T-helper 17 cell (primary cell): Measurements from ENCODE around the gene IQSEC1. TPM values are rescaled to one million over a fixed set of nuclear protein-coding genes. Genes with fewer than 3 reads are reported as not detected.
A peak's percentile ranks its signal among the peaks of the same experiment; 100 is the strongest.

ENCODE experiments used
- ATAC-seq: fragments of 150-1000 bp; cut with Tn5 transposase; 2 replicates; pipeline ENCODE4 v1.10.0; 2021; ENCODE audit warnings: mild to moderate bottlenecking, moderate library complexity
- DNase-seq, 3 donors: peaks; one replicate each; pipeline versions ENCODE4 v3.0.0 to v3.0.0-alpha.2; 2020 to 2021
- H3K9me3 ChIP-seq: one replicate; pipeline ENCODE4 v1.7.0; 2013; ENCODE audit warnings: low read length, mild to moderate bottlenecking; ENCODE audit not compliant: control insufficient read depth, poor library complexity, severe bottlenecking
- H3K27ac Mint-ChIP-seq: one replicate; pipeline ENCODE4 v1.8.0; 2022; ENCODE audit warnings: mild to moderate bottlenecking, moderate library complexity, mixed read lengths
- H3K27me3 Mint-ChIP-seq: one replicate; pipeline ENCODE4 v1.8.0; 2022; ENCODE audit warnings: mixed read lengths
- H3K36me3 Mint-ChIP-seq: one replicate; pipeline ENCODE4 v1.8.0; 2022; ENCODE audit warnings: low read depth, mixed read lengths
- H3K4me1 Mint-ChIP-seq: one replicate; pipeline ENCODE4 v1.8.0; 2022; ENCODE audit warnings: mild to moderate bottlenecking, mixed read lengths
- H3K4me3 Mint-ChIP-seq: one replicate; pipeline ENCODE4 v1.8.0; 2022; ENCODE audit warnings: mild to moderate bottlenecking, moderate library complexity, mixed read lengths
- total RNA-seq, 4 donors: library from RNA in 2 of 4; stranded (reverse) in 2 of 4; gene quantifications; one replicate each; pipeline ENCODE4 v1.2.3 and lab custom pipeline; 2022 to 2026

The IQSEC1 gene
- total RNA-seq, 2 donors from 2014 or later, result 114 to 128 TPM

DNA sequence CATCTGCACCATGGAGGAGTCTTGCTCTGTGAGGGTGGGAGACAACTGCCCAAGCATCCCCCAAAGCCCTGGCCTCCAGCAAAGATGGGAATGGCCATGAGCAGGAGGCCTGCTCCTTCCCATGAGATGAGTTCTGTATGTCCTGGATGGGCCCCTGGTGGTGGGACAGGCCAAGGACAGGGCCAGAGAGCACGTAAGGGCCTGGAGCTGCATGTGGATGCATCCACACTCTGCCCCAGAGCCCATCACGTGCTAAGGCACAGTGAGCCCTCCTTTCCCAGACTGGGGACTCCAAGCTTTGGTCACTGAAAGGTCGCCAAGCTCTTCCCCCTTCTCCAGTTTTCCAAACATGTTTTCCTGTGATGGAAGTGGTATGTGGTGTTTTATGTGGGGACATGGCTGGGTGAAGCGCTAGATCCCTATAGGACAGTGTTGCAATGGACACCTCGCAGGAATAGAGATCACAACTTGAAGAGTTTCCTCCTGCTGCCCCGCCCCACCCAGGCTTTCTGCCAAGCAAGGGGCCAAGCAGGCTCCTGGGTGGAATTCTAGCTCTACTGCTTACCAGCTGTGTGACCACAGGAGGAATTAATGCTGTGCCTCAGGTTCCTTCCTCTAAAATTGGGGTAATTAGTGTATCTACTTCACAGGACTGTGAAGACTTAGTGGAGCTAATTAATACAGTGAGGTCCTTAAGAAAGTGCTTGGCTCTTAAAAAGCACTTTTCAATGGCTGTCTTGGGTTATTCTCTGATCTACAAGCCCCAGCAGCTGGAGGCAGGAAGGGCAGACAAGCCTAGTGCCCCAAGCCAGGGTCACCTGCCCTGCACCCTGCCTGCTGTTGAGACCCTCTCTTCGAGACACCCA, 125.5 kb downstream of the IQSEC1 start:
- Mint-ChIP-seq H3K27me3 (no peaks in the 10 kb centered on the region), H3K4me1 (peaks cover 44% of the 10 kb centered on the region), H3K4me3 (peak overlapping the region; percentile 9), H3K27ac (peak overlapping the region; percentile 43), H3K36me3 (no peaks in the 10 kb centered on the region)
- DNase-seq (no peak), ATAC-seq (no peak)
- H3K9me3 ChIP-seq, result no peaks in the 10 kb centered on the region

GRCh38 chr3:12946649-12947316, 126.4 kb downstream of the IQSEC1 start:
- no peak for DNase-seq
- Mint-ChIP-seq H3K27me3 (no peaks in the 10 kb centered on the region), H3K4me1 (peaks cover 42% of the 10 kb centered on the region), H3K4me3 (no peak overlapping the region), H3K36me3 (no peaks in the 10 kb centered on the region), H3K27ac (peak overlapping the region; percentile 43)
- no peaks in the 10 kb centered on the region for H3K9me3 ChIP-seq
- no peak for ATAC-seq

- Mint-ChIP-seq H3K27ac (peak overlapping the region; percentile 43), H3K4me1 (peaks cover 38% of the 10 kb centered on the region), H3K4me3 (no peak overlapping the region), H3K27me3 (no peaks in the 10 kb centered on the region), H3K36me3 (no peaks in the 10 kb centered on the region)
- DNase-seq, result no peak
- H3K9me3 ChIP-seq, result no peaks in the 10 kb centered on the region
- ATAC-seq, result no peak
Measured at GRCh38 chr3:12946251-12946648, 127.0 kb downstream of the IQSEC1 start.

DNA sequence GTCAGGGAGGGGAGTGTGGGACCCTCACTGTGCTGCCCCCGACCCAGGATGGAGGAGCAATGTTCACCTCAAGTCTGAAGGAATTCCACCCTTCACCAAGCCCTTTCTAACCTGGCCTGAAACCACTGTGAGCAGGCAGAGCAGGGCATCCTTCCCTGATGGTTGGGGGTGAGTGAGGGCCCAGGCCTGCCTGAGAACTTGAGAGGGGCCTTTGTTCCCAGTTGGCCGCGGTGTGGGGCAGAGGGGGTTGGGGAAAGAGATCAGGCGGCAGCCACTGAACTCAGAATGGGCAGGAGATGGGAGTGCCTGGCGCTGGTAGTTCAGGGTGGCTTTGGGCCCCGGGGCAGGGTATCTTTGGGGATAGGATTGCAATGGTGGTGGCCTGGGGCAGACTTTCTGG, 128.4 kb downstream of the IQSEC1 start:
- peaks cover 2% of the 10 kb centered on the region for H3K36me3 Mint-ChIP-seq
- H3K27ac Mint-ChIP-seq, result peak overlapping the region; percentile 61
- H3K27me3 Mint-ChIP-seq, result no peaks in the 10 kb centered on the region
- no peak overlapping the region for H3K4me3 Mint-ChIP-seq
- H3K9me3 ChIP-seq, result no peaks in the 10 kb centered on the region
- no peak for ATAC-seq
- DNase-seq, result no peak
- peaks cover 37% of the 10 kb centered on the region for H3K4me1 Mint-ChIP-seq

DNA sequence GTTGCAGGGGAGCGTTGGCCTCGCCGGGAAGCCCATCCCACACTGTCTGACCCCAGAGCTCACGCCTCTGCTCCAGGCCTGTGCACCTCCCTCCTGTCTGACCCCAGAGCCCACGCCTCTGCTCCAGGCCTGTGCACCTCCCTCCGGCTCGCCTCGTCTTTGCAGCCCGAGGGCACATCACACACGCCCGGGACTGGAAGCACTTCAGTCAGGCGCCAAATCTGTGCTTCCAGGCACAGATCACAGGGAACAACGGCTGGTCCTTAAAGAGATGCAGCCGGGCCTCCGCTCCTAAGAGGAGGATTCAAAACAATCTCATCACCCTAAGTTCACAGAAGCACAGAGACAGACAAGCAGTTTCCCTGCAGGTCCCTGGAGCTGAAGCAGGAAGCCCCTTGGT, 128.8 kb downstream of the IQSEC1 start:
- Mint-ChIP-seq H3K4me1 (peaks cover 37% of the 10 kb centered on the region), H3K27me3 (no peaks in the 10 kb centered on the region), H3K36me3 (peaks cover 5% of the 10 kb centered on the region), H3K27ac (no peak overlapping the region), H3K4me3 (no peak overlapping the region)
- no peaks in the 10 kb centered on the region for H3K9me3 ChIP-seq
- DNase-seq (no peak), ATAC-seq (no peak)

- peaks cover 6% of the 10 kb centered on the region for H3K36me3 Mint-ChIP-seq
- no peaks in the 10 kb centered on the region for H3K27me3 Mint-ChIP-seq
- H3K4me1 Mint-ChIP-seq, result peaks cover 29% of the 10 kb centered on the region
- no peak for DNase-seq
- ATAC-seq, result no peak
- no peak overlapping the region for H3K4me3 Mint-ChIP-seq
- H3K9me3 ChIP-seq, result no peaks in the 10 kb centered on the region
- peak overlapping the region; percentile 37 for H3K27ac Mint-ChIP-seq
Measured at GRCh38 chr3:12943124-12944021, 129.9 kb downstream of the IQSEC1 start.

DNA sequence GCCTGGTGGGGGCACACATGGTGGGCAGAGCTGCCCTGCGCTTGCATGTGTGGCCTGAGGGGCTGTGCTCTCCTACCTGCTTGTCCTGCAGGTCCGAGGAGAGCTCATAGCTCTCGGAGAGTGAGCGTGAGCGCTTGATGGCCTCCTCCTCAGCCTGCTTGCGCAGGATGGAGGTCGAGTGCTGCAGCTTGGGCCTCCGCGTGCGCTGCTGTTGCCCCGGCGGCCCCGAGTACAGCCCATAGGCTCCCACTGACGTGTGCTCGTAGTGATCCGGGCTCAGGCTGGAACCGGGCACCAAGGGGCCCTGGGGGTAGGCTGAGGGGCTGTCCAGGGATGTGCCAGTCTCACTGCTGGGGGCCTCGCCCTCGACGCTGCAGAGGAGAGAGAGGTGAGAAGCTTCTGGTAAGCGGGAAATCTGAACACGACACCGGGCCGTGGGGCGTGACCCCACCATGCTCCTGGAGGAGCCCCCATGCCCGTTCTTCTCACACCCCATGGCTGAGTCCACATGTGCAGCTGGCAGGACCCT, 131.7 kb downstream of the IQSEC1 start:
- peak overlapping the region; percentile 9 for H3K27ac Mint-ChIP-seq
- H3K36me3 Mint-ChIP-seq, result peaks cover 6% of the 10 kb centered on the region
- peaks cover 20% of the 10 kb centered on the region for H3K4me1 Mint-ChIP-seq
- no peaks in the 10 kb centered on the region for H3K9me3 ChIP-seq
- no peak for ATAC-seq
- no peak for DNase-seq
- no peaks in the 10 kb centered on the region for H3K27me3 Mint-ChIP-seq
- peak overlapping the region; percentile 12 for H3K4me3 Mint-ChIP-seq

DNA sequence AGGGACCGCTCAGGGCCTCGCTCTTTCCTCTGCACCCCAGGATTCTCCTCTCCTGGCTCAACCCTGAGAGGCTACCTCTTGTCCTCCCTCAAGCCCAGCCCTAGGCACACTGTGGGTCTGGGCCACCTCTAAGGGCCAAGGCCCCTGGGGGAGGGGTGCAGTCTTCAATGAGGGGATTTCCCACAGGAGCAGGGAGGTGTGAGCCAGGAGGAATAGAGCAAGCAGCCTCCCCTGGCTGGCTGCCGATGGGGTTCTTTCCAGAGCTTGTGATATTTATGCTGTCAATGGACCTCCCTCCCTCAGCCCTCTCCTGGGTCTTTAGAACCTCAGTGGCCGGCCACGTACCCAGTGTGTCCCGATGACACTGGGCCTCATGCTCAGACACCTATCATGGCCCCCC, 132.4 kb downstream of the IQSEC1 start:
- peak overlapping the region; percentile 12 for H3K4me3 Mint-ChIP-seq
- ATAC-seq (peak; percentile 19), DNase-seq (no peak)
- peaks cover 6% of the 10 kb centered on the region for H3K36me3 Mint-ChIP-seq
- H3K27ac Mint-ChIP-seq, result peak overlapping the region; percentile 8
- peaks cover 16% of the 10 kb centered on the region for H3K4me1 Mint-ChIP-seq
- no peaks in the 10 kb centered on the region for H3K9me3 ChIP-seq
- H3K27me3 Mint-ChIP-seq, result no peaks in the 10 kb centered on the region

GRCh38 chr3:12939137-12939536, 134.1 kb downstream of the IQSEC1 start:
- H3K36me3 Mint-ChIP-seq, result peaks cover 6% of the 10 kb centered on the region

DNA sequence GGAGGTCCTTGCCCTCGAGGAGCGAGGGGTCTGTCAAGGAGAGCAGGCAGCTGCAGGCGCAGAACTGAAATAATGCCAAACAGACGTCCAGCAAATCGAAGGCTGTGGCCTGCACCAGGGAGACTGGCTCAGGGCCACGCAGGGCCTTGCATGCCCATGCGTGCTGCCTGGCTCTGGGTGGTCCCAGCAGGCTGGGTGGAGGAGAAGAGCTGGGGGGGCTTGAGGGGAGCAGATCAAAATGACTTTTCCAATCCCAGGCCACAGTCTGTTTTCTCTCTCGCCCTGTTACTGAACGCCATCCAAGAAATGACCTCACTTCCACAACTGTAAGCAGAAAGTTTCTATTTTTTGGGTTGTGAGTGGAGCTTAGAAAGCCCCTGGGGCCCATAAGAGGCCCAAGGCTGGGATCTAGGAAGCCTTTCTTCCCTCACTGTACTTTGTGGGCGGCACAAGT, 134.9 kb downstream of the IQSEC1 start:
- H3K36me3 Mint-ChIP-seq, result peaks cover 6% of the 10 kb centered on the region

More at GRCh38 chr3:12939137-12939536, 134.1 kb downstream of the IQSEC1 start:
- H3K9me3 ChIP-seq, result no peaks in the 10 kb centered on the region
- DNase-seq (no peak), ATAC-seq (no peak)
- Mint-ChIP-seq H3K4me1 (peaks cover 17% of the 10 kb centered on the region), H3K27ac (peak overlapping the region; percentile 86), H3K27me3 (no peaks in the 10 kb centered on the region), H3K4me3 (peak overlapping the region; percentile 57)

GRCh38 chr3:12935861-12936830, 137.1 kb downstream of the IQSEC1 start:
- Mint-ChIP-seq H3K27me3 (no peaks in the 10 kb centered on the region), H3K4me3 (no peak overlapping the region), H3K36me3 (peaks cover 6% of the 10 kb centered on the region), H3K4me1 (peaks cover 28% of the 10 kb centered on the region), H3K27ac (no peak overlapping the region)
- H3K9me3 ChIP-seq, result no peaks in the 10 kb centered on the region
- DNase-seq (no peak), ATAC-seq (no peak)

More for the DNA sequence above, 134.9 kb downstream of the IQSEC1 start:
- DNase-seq (no peak), ATAC-seq (no peak)
- Mint-ChIP-seq H3K4me1 (peaks cover 20% of the 10 kb centered on the region), H3K27ac (peak overlapping the region; percentile 70), H3K4me3 (no peak overlapping the region), H3K27me3 (no peaks in the 10 kb centered on the region)
- H3K9me3 ChIP-seq, result no peaks in the 10 kb centered on the region
